GM12878 (cell line): Measurements from ENCODE around the gene MSANTD2. TPM values are rescaled to one million over a fixed set of nuclear protein-coding genes. Genes with fewer than 3 reads are reported as not detected.

ENCODE experiments used
- ATAC-seq: fragments of 200-7000 bp; cut with Tn5 transposase; 3 replicates; pipeline ENCODE4 v1.9.1; 2020; ENCODE audit warnings: mild to moderate bottlenecking, moderate library complexity
- BruUV-seq: library from RNA; stranded (reverse); fragments of 400-500 nt; replicated peaks from 2 replicates; lab custom pipeline; 2021; lab: Mats Ljungman, UMichigan
- CTCF ChIA-PET: fragments of 300-600 bp; sonication (Branson Sonifier 250); formaldehyde crosslinking; extraction: SDS; loops from one replicate; lab custom pipeline; 2021; ENCODE audit warnings: inconsistent platforms; lab: Yijun Ruan, JAX
- POLR2A ChIA-PET: fragments of 350-600 bp; formaldehyde crosslinking; extraction: SDS; loops from one replicate; lab custom pipeline; 2021; ENCODE audit warnings: inconsistent platforms; lab: Charles Lee
- RAD21 ChIA-PET: fragments of 300-600 bp; sonication (Branson Sonifier 250); formaldehyde crosslinking; loops from one replicate; lab custom pipeline; 2023; ENCODE audit warnings: antibody characterized with exemption; ENCODE audit not compliant: unreplicated experiment; lab: Charles Lee
- SMC1A ChIA-PET: fragments of 300-600 bp; sonication (Branson Sonifier 250); formaldehyde crosslinking; loops from one replicate; lab custom pipeline; 2023; ENCODE audit not compliant: unreplicated experiment, uncharacterized antibody; lab: Charles Lee
- DNase-seq: peaks from one replicate; pipeline ENCODE4 v3.0.0-alpha.2; 2011; ENCODE audit warnings: low read depth, low spot score
- FAIRE-seq: peaks from 3 replicates; lab custom pipeline; 2011; peaks lifted over from hg19 to GRCh38; lab: Jason Lieb, UNC
- H2AFZ ChIP-seq: 2 replicates; pipeline ENCODE4 v1.6.0; 2011; ENCODE audit warnings: low read depth, low read length, control low read depth; ENCODE audit not compliant: control insufficient read depth
- H3K27ac ChIP-seq: 2 replicates; pipeline ENCODE4 v1.5.1; 2011; ENCODE audit warnings: control low read depth; ENCODE audit not compliant: control insufficient read depth, insufficient read depth
- H3K27me3 ChIP-seq, 2 experiments: replicated peaks in 1 of 2; 2 replicates each; pipeline versions ENCODE4 v1.6.0 to v1.6.1; 2011; ENCODE audit warnings: low read length in 1 of 2; ENCODE audit not compliant: control insufficient read depth in 2 of 2, insufficient read depth in 2 of 2
- H3K36me3 ChIP-seq, 2 experiments: 2 replicates each; pipeline ENCODE4 v1.5.1; 2011; ENCODE audit warnings: low read length in 1 of 2; ENCODE audit not compliant: control insufficient read depth in 2 of 2, insufficient read depth in 2 of 2
- H3K4me1 ChIP-seq: 2 replicates; pipeline ENCODE4 v1.6.1; 2011; ENCODE audit warnings: mild to moderate bottlenecking, low read length, moderate library complexity, mixed read lengths; ENCODE audit not compliant: control insufficient read depth, insufficient read depth
- H3K4me2 ChIP-seq: 2 replicates; pipeline ENCODE4 v1.6.0; 2011; ENCODE audit warnings: control low read depth; ENCODE audit not compliant: control insufficient read depth, insufficient read depth
- H3K4me3 ChIP-seq: fragments of 200-600 bp; sonication (generic); 2 replicates; pipeline ENCODE4 v1.5.1; 2016
- H3K79me2 ChIP-seq: 2 replicates; pipeline ENCODE4 v1.6.0; 2011; ENCODE audit warnings: low read length; ENCODE audit not compliant: control insufficient read depth, insufficient read depth
- H3K9ac ChIP-seq: 2 replicates; pipeline ENCODE4 v1.8.0; 2011; ENCODE audit warnings: low read length, control low read depth, mixed read lengths; ENCODE audit not compliant: control insufficient read depth, insufficient read depth
- H3K9me3 ChIP-seq: replicated peaks from 3 replicates; pipeline ENCODE4 v1.5.1; 2011; ENCODE audit warnings: mild to moderate bottlenecking, low read length; ENCODE audit not compliant: control insufficient read depth, insufficient read depth
- H4K20me1 ChIP-seq: 2 replicates; pipeline ENCODE4 v1.6.0; 2011; ENCODE audit not compliant: control insufficient read depth, insufficient read depth
- CBFB ChIP-seq: IDR thresholded peaks from 2 replicates; pipeline ENCODE4 v1.6.1; 2016; ENCODE audit warnings: antibody characterized with exemption, low read depth
- E2F4 ChIP-seq: IDR thresholded peaks from 2 replicates; pipeline ENCODE4 v1.6.1; 2012; ENCODE audit warnings: low read depth, low read length, improper control_type of control experiment
- EED ChIP-seq: sonication (generic); IDR thresholded peaks from 2 replicates; pipeline ENCODE4 v1.6.1; 2016; ENCODE audit warnings: antibody characterized with exemption, low read depth
- FOXK2 ChIP-seq: fragments of 450-650 bp; IDR thresholded peaks from 2 replicates; pipeline ENCODE4 v1.6.1; 2017; ENCODE audit warnings: mild to moderate bottlenecking, moderate library complexity
- GATAD2B ChIP-seq: fragments of 450-650 bp; conservative IDR thresholded peaks from 2 replicates; pipeline ENCODE4 v1.6.1; 2017; ENCODE audit warnings: low read depth, mild to moderate bottlenecking, moderate library complexity
- IRF4 ChIP-seq: IDR thresholded peaks from 2 replicates; pipeline ENCODE4 v1.6.1; 2011; ENCODE audit warnings: low read depth, low read length
- KDM1A ChIP-seq: fragments of 200-600 bp; sonication (generic); IDR thresholded peaks from 2 replicates; pipeline ENCODE4 v1.6.1; 2016; ENCODE audit warnings: borderline replicate concordance
- RAD21 ChIP-seq: IDR thresholded peaks from 2 replicates; pipeline ENCODE4 v1.6.1; 2011; ENCODE audit warnings: mild to moderate bottlenecking, low read depth, low read length, moderate library complexity; ENCODE audit not compliant: insufficient read depth
- RELA ChIP-seq: fragments of 450-650 bp; IDR thresholded peaks from 2 replicates; pipeline ENCODE4 v1.8.0; 2014; ENCODE audit warnings: borderline replicate concordance; ENCODE audit not compliant: partially characterized antibody
- SREBF1 ChIP-seq: IDR thresholded peaks from 2 replicates; pipeline ENCODE4 v1.6.1; 2012; ENCODE audit warnings: mild to moderate bottlenecking, low read length
- SREBF2 ChIP-seq: IDR thresholded peaks from 2 replicates; pipeline ENCODE4 v1.6.1; 2012; ENCODE audit warnings: mild to moderate bottlenecking, low read length
- TARDBP ChIP-seq: IDR thresholded peaks from 2 replicates; pipeline ENCODE4 v1.6.1; 2016; ENCODE audit warnings: borderline replicate concordance
- WGBS: methylation state at CpG from one replicate; pipeline ENCODE4 v1.1.6; 2016; ENCODE audit warnings: low lambda C conversion rate; ENCODE audit not compliant: insufficient replicate concordance, insufficient coverage; ENCODE audit errors: missing lambda C conversion rate; 5-methylcytosine and 5-hydroxymethylcytosine counted together
- in situ Hi-C: fragments of 300-500 bp; cut with MboI; formaldehyde crosslinking; loops from 9 replicates; pipeline ENCODE4 v1.14.3; 2018; ENCODE audit warnings: mixed read lengths
- intact Hi-C: fragments of 100-400 bp; cut with micrococcal nuclease; formaldehyde crosslinking; loops from one replicate; pipeline ENCODE4 v1.14.2; 2022; ENCODE audit not compliant: unreplicated experiment
- polyA plus RNA-seq, 11 experiments: library from polyadenylated mRNA; depleted of rRNA in 4 of 11; unstranded in 6 of 11; stranded (reverse) in 5 of 11; fragments of >200 nt; fragmentation: Nextera tagmentation in 4 of 11; fragmentation: Illumina TruSeq in 1 of 11; extraction: Ambion mirVana in 4 of 11; extraction: Trizol in 1 of 11; gene quantifications; 1 replicate in 1 of 11; 2 replicates in 10 of 11; pipeline versions ENCODE4 v1.2.1 to v1.2.3, GENCODE V29; 2011 to 2016; ENCODE audit warnings: inconsistent platforms in 2 of 11, missing spikeins in 2 of 11, low read depth in 1 of 11
- total RNA-seq, 4 experiments: library from RNA; depleted of rRNA in 3 of 4; stranded (reverse); fragments of >200 nt in 3 of 4; fragmentation: Illumina TruSeq in 1 of 4; extraction: Trizol in 1 of 4; gene quantifications; 2 replicates each; pipeline versions ENCODE4 v1.2.1 to v1.2.3, GENCODE V29; 2013 to 2021

MSANTD2 gene
- total and polyA plus RNA-seq, 10 of the 15 experiments (the other 5 are each of a cell fraction or from before 2014, with no cell fraction given) = 3.0 to 12.4 (median 8.0) TPM

GRCh38 chr11:124783002-124783401, 17.2 kb downstream of the MSANTD2 start:
- H3K36me3 ChIP-seq = no peaks in the 10 kb centered on the region; a peak in 1 of 4 replicates
- SMC1A ChIA-PET = interaction anchor here (1.2 to 1.7 kb wide), 3 partner anchors 10 to 19 kb away, joined by 4 to 7 read pairs (median 5); no protein-coding TSS in a partner anchor
- in situ Hi-C loops (no loop called here), intact Hi-C loops (no loop called here)
- 99% methylated on average over 4 of the region's 4 CpGs for WGBS
- no peak overlapping the region for H3K27ac ChIP-seq
- no peaks in the 10 kb centered on the region for H4K20me1 ChIP-seq
- no peak for FAIRE-seq
- TF ChIP-seq EED = no peak
- TF ChIP-seq KDM1A = no peak
- TF ChIP-seq SREBF2 = no peak
- no peak for TF ChIP-seq E2F4
- no peak for TF ChIP-seq RAD21
- no peak for TF ChIP-seq SREBF1
- TF ChIP-seq RELA = no peak
- no peak for TF ChIP-seq FOXK2
- no peak for TF ChIP-seq TARDBP
- TF ChIP-seq IRF4 = no peak
- no peak for TF ChIP-seq GATAD2B
- TF ChIP-seq CBFB = no peak
- TF ChIP-seq, all 136 proteins: peak for 0
- DNase-seq (no peak), ATAC-seq (no peak)
- no peaks in the 10 kb centered on the region for H3K9me3 ChIP-seq
- ChIA-PET POLR2A (no interaction called here), RAD21 (interaction anchor here (1.1 to 1.2 kb wide), 2 partner anchors 10 to 12 kb away, joined by 3 to 4 read pairs; no protein-coding TSS in a partner anchor), CTCF (interaction anchor here (0.8 to 2.6 kb wide), 7 partner anchors 7 to 119 kb away, joined by 3 to 16 read pairs (median 4); no protein-coding TSS in a partner anchor)
- H3K79me2 ChIP-seq = peaks cover 3% of the 10 kb centered on the region
- no peaks in the 10 kb centered on the region for H3K27me3 ChIP-seq
- no peak overlapping the region for H3K4me3 ChIP-seq
- H3K9ac ChIP-seq = no peak overlapping the region
- no peak overlapping the region for H3K4me2 ChIP-seq
- no peak overlapping the region for H2AFZ ChIP-seq
- BruUV-seq = no TSS peak
- no peaks in the 10 kb centered on the region for H3K4me1 ChIP-seq
